HT-29 (cell line): ENCODE results near the gene POM121. TPM values are rescaled to one million over a fixed set of nuclear protein-coding genes. Genes with fewer than 3 reads are reported as not detected.
"Not testable (repeated sequence)": the region's sequence is repeated elsewhere in the genome, so short reads cannot be mapped to it uniquely, and the experiment has no call there.

Experiments
- DNase-seq: peaks from one replicate; pipeline ENCODE4 v3.0.0-alpha.2; 2015; ENCODE audit warnings: low spot score
- total RNA-seq: library from RNA; depleted of rRNA; stranded (reverse); fragments of >200 nt; shearing (Covaris generic); gene quantifications from 2 replicates; pipeline ENCODE4 v1.2.3, GENCODE V29; 2014; rRNA removed

The POM121 gene
- total RNA-seq: 17.5 and 18.7 TPM in 2 replicates

- peak; percentile 92 for DNase-seq
These were observed at the start of gene POM121 for GRCh38 chr7:72924733-72925545. Gene POM121 (plus strand): TSS chr7:72925095. CDS start chr7:72925122, 27 bp downstream.

GRCh38 chr7:72879079-72879736 lies 45.7 kb upstream of the POM121 start:
- peak; percentile 80 for DNase-seq

DNA sequence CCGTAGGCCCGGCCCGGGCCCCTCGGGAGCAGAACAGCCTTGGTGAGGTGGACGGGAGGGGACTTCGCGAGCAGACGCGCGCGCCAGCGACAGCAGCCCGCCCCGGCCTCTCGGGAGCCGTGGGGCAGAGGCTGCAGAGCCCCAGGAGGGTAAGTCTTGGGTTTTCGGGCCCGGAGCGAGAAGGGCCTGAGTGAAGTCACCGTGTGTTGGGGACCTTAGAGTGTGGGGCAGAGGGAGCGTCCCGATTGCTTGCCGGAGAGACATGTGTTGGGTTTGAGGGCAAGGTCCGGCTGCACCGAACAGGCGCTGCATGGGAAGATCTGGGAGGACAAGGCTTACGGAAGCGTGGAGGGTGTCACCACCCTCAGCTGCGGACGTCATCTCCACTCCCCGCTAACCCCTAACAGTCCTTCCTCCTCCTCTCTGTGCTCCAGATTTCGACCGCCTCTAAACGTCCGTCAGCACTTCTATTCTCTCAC lies 45.1 kb upstream of the POM121 start:
- peak; percentile 79 for DNase-seq

DNA sequence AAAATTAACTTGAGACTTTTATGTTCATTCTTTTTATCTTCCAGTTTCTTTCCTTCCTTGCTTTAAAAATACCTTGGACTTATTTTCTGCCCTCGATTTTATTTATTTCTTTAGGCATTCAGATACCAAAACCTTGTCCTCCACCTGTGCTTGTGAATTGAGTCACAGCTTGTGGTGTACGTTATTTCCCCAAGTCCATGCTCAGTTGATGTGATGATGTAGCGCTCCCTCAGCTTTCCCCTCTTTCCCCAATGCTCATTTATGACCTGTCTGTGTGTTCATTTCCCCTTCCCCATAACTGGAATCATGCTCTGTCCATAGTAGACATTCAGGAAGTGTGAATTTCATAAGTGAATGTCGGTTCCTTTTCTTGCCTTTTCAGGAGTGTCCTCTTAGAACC lies 33.1 kb upstream of the POM121 start:
- DNase-seq: not testable (repeated sequence)

DNA sequence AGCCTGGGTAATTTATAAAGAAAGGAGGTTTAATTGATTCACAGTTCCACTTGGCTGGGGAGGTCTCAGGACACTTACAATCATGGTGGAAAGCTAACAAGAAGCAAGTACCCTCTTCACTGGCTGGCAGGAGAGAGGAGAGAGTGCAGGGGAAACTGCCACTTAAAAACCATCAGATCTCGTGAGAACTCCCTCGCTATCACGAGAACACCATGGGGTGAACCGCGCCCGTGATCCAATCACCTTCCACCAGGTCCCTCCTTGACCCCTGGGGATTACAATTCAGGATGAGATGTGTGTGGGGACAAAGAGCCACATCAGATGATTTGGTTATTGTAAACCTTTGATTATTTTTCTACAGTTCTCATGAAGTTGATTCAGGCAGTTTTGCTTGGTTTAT lies 20.2 kb upstream of the POM121 start:
- DNase-seq: not testable (repeated sequence)

DNA sequence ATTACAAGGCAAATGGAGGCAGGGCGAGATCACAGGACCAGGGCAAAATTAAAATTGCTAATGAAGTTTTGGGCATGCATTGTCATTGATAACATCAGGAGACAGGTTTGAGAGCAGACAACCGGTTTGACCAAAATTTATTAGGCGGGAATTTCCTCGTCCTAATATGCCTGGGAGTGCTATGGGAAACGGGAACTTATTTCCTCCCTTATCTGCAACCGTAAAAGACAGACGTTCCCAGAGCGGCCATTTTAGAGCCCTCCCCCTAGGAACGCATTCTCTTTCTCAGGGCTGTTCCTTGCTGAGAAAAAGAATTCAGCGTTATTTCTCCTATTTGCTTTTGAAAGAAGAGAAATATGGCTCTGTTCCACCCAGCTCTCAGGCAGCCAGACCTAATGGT lies 16.5 kb upstream of the POM121 start:
- DNase-seq: not testable (repeated sequence)

GRCh38 chr7:72911395-72911794 lies 13.5 kb upstream of the POM121 start:
- DNase-seq: not testable (repeated sequence)

DNA sequence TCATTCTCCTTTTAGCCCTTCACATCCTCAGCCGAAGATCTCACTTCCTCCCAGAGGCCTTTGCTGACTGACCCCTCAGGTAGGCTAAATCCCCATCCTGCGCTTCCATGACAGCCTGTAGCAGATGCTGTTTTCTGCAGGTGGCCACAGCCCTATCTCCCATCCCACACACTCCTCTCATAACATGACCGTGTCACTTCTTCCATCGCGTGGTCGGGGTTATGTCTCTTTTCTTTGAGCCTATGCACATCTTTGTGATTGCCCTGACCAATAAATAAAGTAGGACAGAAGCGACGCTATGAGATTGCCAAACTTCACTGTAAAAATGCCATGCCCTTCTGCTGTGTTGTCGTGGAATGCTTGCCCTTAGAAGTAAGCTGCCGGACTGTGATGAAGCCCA lies 11.1 kb upstream of the POM121 start:
- not testable (repeated sequence) for DNase-seq

DNA sequence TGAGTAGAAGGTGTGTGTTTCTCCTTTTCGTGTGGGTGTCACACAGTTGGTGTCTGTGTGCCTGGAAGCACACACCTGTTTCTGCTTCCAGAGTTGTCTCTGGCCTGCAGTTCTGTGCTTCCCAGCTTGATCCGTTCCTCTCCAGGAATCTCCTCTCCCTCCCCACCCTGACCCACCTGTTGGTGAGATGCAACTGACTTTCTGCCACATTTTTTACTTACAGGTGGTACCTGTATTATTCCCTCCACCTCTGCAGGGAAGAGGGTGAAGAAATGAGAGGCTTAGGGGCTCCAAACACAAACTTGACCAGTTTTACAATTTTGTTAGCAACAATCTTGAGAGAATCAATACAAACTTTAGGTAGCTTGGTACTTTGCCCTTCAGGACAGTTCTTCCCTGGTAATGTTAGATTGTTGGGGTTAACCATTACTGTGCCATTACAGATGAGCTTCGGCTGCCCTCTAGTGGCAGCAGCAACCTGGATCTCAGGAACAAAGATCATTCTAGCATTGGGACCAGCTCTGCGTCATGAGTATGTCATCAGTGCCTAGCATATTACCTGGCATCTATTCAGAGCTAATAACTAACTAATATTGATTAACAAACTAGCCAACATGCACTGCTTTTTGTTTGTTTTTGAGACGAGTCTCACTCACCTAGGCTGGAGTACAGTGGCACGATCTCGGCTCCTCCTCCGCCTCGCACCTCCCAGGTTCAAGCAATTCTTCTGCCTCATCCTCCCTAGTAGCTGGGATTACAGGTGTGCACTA lies 10.0 kb upstream of the POM121 start:
- DNase-seq: peak; percentile 79

GRCh38 chr7:72919256-72919775 lies 5.6 kb upstream of the POM121 start:
- DNase-seq: no peak

DNA sequence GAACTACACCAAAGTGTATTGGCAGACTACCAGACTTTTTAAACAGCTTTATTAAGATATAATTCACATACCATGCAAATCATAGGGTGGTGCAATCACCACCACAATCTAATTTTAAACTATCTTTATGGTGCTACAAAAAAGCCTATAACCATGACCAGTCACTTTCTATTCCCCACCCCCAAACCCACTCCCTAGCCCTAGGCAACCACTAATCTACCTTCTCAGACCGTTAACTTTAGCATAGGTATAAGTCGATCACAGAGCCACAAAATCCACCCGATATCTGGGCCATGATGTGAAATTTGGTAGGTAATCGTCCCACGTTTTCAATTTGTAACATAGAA lies 536 bp upstream of the POM121 start:
- DNase-seq: no peak

- DNase-seq: peak; percentile 22
These were observed 738 bp downstream of the POM121 start for GRCh38 chr7:72925546-72926120.

GRCh38 chr7:72927791-72928190 lies 2.9 kb downstream of the POM121 start:
- not testable (repeated sequence) for DNase-seq

DNA sequence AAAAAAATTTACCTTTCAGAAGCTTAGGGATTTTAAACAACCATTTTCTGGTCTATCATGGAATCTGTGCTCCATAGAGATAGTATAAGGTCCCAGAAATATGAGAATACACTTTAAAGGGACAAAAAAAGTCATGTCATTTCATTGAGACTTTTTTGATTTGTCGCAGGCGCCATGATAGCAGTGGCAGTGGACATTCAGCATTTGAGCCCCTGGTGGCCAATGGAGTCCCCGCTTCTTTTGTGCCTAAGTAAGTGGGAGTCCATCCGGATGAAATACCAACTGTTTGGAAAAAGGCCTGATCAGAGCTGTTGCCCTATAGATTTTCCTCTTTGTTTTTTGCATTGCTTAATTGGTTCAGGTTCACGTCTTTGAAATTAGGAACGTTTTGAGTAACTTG lies 3.3 kb downstream of the POM121 start:
- peak; percentile 13 for DNase-seq

DNA sequence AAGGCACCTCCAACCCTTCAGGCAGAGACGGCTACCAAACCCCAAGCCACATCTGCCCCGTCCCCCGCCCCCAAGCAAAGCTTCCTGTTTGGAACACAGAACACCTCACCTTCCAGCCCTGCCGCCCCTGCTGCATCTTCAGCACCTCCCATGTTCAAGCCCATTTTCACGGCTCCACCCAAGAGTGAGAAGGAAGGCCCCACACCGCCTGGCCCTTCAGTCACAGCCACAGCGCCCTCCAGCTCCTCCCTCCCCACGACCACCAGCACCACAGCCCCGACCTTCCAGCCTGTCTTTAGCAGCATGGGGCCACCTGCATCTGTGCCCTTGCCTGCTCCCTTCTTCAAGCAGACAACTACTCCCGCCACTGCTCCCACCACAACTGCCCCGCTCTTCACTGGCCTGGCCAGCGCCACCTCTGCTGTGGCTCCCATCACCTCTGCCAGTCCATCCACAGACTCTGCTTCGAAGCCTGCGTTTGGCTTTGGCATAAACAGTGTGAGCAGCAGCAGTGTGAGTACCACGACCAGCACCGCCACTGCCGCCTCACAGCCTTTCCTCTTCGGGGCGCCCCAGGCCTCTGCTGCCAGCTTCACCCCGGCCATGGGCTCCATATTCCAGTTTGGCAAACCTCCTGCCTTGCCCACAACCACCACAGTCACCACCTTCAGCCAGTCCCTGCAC lies 17.3 kb downstream of the POM121 start:
- not testable (repeated sequence) for DNase-seq

DNA sequence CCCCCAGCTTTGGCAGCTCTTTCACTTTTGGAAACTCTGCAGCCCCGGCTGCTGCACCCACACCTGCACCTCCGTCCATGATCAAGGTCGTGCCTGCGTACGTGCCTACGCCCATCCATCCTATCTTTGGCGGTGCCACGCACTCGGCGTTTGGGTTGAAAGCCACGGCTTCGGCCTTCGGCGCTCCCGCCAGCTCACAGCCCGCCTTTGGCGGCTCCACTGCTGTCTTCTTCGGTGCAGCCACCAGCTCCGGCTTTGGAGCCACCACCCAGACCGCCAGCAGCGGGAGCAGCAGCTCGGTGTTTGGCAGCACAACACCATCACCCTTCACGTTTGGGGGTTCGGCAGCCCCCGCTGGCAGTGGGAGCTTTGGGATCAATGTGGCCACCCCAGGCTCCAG lies 18.1 kb downstream of the POM121 start:
- DNase-seq: not testable (repeated sequence)

GRCh38 chr7:72944937-72945336 lies 20.0 kb downstream of the POM121 start:
- not testable (repeated sequence) for DNase-seq

DNA sequence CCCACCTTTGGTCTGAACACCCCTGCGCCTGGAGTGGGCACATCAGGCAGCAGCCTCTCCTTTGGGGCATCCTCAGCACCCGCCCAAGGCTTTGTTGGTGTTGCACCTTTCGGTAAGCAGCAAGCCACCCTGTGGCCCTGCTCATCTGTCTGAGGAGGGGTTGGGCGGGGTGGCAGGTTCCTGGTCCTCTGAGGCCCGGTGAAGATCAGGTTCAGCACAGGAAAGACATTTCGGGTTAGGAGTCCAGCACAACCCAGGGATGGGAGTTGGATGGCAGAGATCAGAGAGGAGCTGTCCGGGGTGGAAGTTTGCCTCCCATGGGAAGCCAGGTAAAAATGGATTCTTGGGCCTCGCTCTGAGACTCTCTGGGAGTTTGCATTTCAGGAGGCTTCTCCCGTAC lies 20.7 kb downstream of the POM121 start:
- DNase-seq: not testable (repeated sequence)

GRCh38 chr7:72946130-72946745 lies 21.3 kb downstream of the POM121 start:
- DNase-seq: not testable (repeated sequence)

DNA sequence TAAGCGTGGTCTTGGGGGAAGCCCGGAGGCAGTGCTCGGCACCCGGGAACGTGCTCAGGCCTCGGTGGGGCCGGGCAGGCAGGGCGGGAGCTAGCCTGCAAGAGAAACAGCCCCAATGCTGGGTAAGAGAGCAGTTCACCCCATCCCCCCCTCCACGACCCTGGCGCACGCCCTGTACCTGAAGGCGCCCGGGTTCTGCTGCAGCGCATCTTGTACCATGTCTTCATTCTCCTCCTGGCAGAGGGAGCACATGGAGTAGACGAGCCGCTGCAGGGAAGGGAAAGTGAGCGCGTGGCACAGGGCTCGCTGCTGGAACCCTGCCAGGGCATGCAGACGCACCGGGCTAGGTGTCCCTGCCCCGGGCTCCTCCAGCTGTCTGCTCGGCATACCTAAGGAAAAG lies 23.8 kb downstream of the POM121 start:
- not testable (repeated sequence) for DNase-seq
